A549 (cell line): ENCODE measurements around the gene COX4I1. TPM values are rescaled to one million over a fixed set of nuclear protein-coding genes. Genes with fewer than 3 reads are reported as not detected.
A peak's percentile ranks its signal among the peaks of the same experiment; 100 is the strongest.

Source experiments
- ATAC-seq, 2 experiments: fragments of 200-7000 bp in 1 of 2; fragments of >200 bp in 1 of 2; cut with Nextera tagmentation in 1 of 2; cut with Tn5 transposase in 1 of 2; 3 replicates each; pipeline versions ENCODE4 v1.8.0 to v1.9.1; 2018 to 2020; ENCODE audit warnings: mild to moderate bottlenecking in 1 of 2, moderate library complexity in 1 of 2
- CTCF ChIA-PET: fragments of 300-600 bp; sonication (Branson Sonifier 250); formaldehyde crosslinking; extraction: SDS; loops from one replicate; lab custom pipeline; 2021; ENCODE audit warnings: antibody characterized with exemption, inconsistent platforms; lab: Yijun Ruan, JAX
- POLR2A ChIA-PET: fragments of 350-600 bp; formaldehyde crosslinking; extraction: SDS; loops from one replicate; lab custom pipeline; 2021; ENCODE audit warnings: antibody characterized with exemption, inconsistent platforms; lab: Yijun Ruan, JAX
- DNase-seq, 2 experiments: peaks; one replicate each; pipeline versions ENCODE4 v3.0.0 to v3.0.0-alpha.2; 2011 to 2016; ENCODE audit warnings: low read depth in 1 of 2, low spot score in 1 of 2
- FAIRE-seq: peaks from 2 replicates; lab custom pipeline; 2011; peaks lifted over from hg19 to GRCh38; lab: Jason Lieb, UNC
- H3K27ac ChIP-seq, 2 experiments: fragments of >200 bp; sonication (Bioruptor Twin); formaldehyde crosslinking; 3 replicates each; pipeline ENCODE4 v1.5.1; 2016 to 2017
- H3K4me1 ChIP-seq: fragments of >200 bp; sonication (Bioruptor Twin); formaldehyde crosslinking; 3 replicates; pipeline ENCODE4 v1.6.1; 2016
- H3K4me2 ChIP-seq: fragments of >200 bp; sonication (Bioruptor Twin); formaldehyde crosslinking; 3 replicates; pipeline ENCODE4 v1.6.1; 2016
- H3K4me3 ChIP-seq: fragments of >200 bp; sonication (Bioruptor Twin); formaldehyde crosslinking; 3 replicates; pipeline ENCODE4 v1.5.1; 2016
- H3K9me3 ChIP-seq: fragments of >200 bp; sonication (Bioruptor Twin); formaldehyde crosslinking; 3 replicates; pipeline ENCODE4 v1.6.1; 2016
- ATOH8 ChIP-seq: fragments of 250-450 bp; sonication (Bioruptor Pico); IDR thresholded peaks from 2 replicates; pipeline ENCODE4 v1.5.0; 2020; ENCODE audit warnings: low read depth, mild to moderate bottlenecking, moderate library complexity
- CBX2 ChIP-seq: fragments of 200-600 bp; sonication (generic); IDR thresholded peaks from 2 replicates; pipeline ENCODE4 v1.6.1; 2016; ENCODE audit warnings: low read depth, mild to moderate bottlenecking, borderline replicate concordance
- CHD2 ChIP-seq: fragments of 150-350 bp; IDR thresholded peaks from 2 replicates; pipeline ENCODE4 v1.6.1; 2014; ENCODE audit warnings: low read length; ENCODE audit not compliant: partially characterized antibody
- CHD4 ChIP-seq: fragments of 200-600 bp; sonication (generic); IDR thresholded peaks from 2 replicates; pipeline ENCODE4 v1.6.1; 2016; ENCODE audit warnings: antibody characterized with exemption, mild to moderate bottlenecking, borderline replicate concordance
- CTCF ChIP-seq: fragments of >200 bp; sonication (Bioruptor Twin); formaldehyde crosslinking; IDR thresholded peaks from 3 replicates; pipeline ENCODE4 v1.5.1; 2016
- EHMT2 ChIP-seq: fragments of 200-600 bp; sonication (generic); IDR thresholded peaks from 2 replicates; pipeline ENCODE4 v1.6.1; 2016; ENCODE audit warnings: antibody characterized with exemption, low read depth, mild to moderate bottlenecking, moderate library complexity
- FOSB ChIP-seq: fragments of 250-450 bp; sonication (Bioruptor Pico); IDR thresholded peaks from 2 replicates; pipeline ENCODE4 v1.5.0; 2020; ENCODE audit warnings: mild to moderate bottlenecking, moderate library complexity
- HDAC2 ChIP-seq: fragments of 200-600 bp; sonication (generic); IDR thresholded peaks from 2 replicates; pipeline ENCODE4 v1.6.1; 2016
- HOXB5 ChIP-seq: fragments of 250-450 bp; sonication (Bioruptor Pico); IDR thresholded peaks from 2 replicates; pipeline ENCODE4 v1.5.0; 2020; ENCODE audit warnings: mild to moderate bottlenecking, moderate library complexity
- JUN ChIP-seq, 2 experiments: fragments of >200 bp; sonication (Bioruptor Twin); formaldehyde crosslinking; IDR thresholded peaks; 2 replicates in 1 of 2; 3 replicates in 1 of 2; pipeline ENCODE4 v1.6.1; 2016 to 2017
- JUNB ChIP-seq: fragments of >200 bp; sonication (Bioruptor Twin); formaldehyde crosslinking; IDR thresholded peaks from 2 replicates; pipeline ENCODE4 v1.6.1; 2016
- KDM1A ChIP-seq: fragments of 200-600 bp; sonication (generic); IDR thresholded peaks from 2 replicates; pipeline ENCODE4 v1.6.1; 2016; ENCODE audit warnings: low read depth, mild to moderate bottlenecking
- NFE2L2 ChIP-seq: fragments of 150-350 bp; conservative IDR thresholded peaks from 2 replicates; pipeline ENCODE4 v1.6.1; 2014; ENCODE audit warnings: low read length
- POLR2A ChIP-seq: IDR thresholded peaks from 2 replicates; pipeline ENCODE4 v1.6.1; 2012; ENCODE audit warnings: mild to moderate bottlenecking, low read length
- RCOR1 ChIP-seq: fragments of 150-350 bp; IDR thresholded peaks from 2 replicates; pipeline ENCODE4 v1.6.1; 2014; ENCODE audit warnings: antibody characterized with exemption, low read length, low read depth
- SMC3 ChIP-seq: fragments of >200 bp; sonication (Bioruptor Twin); formaldehyde crosslinking; IDR thresholded peaks from 3 replicates; pipeline ENCODE4 v1.6.1; 2018; ENCODE audit warnings: inconsistent platforms
- USF2 ChIP-seq: fragments of 450-650 bp; IDR thresholded peaks from 2 replicates; pipeline ENCODE4 v1.6.1; 2014; ENCODE audit warnings: antibody characterized with exemption
- WGBS: methylation state at CpG from one replicate; pipeline ENCODE4 v1.1.6; 2017; ENCODE audit errors: missing lambda C conversion rate; 5-methylcytosine and 5-hydroxymethylcytosine counted together
- polyA plus RNA-seq, 4 experiments: library from polyadenylated mRNA; depleted of rRNA in 3 of 4; stranded (reverse); fragments of >200 nt; fragmentation: RNase III in 1 of 4; extraction: RNeasy Plus Mini Kit Qiagen cat#74134 plus additional on column Dnase treatment in 1 of 4; gene quantifications; 2 replicates in 3 of 4; 3 replicates in 1 of 4; pipeline ENCODE4 v1.2.3, GENCODE V29; 2011 to 2017
- TF ChIP-seq, protein P1 (sequence below): fragments of 250-450 bp; sonication (Bioruptor Pico); IDR thresholded peaks from 2 replicates; pipeline ENCODE4 v1.5.0; 2021; ENCODE audit warnings: mild to moderate bottlenecking, moderate library complexity, borderline replicate concordance
- TF ChIP-seq, protein P2 (sequence below): fragments of 150-350 bp; IDR thresholded peaks from 2 replicates; pipeline ENCODE4 v1.6.1; 2014; ENCODE audit warnings: low read depth, mild to moderate bottlenecking, low read length

Gene COX4I1
- polyA plus RNA-seq, 2 of the 4 experiments (the other 2 are of a cell fraction): 783 to 929 TPM

GRCh38 chr16:85768199-85768598 is 31.3 kb upstream of the COX4I1 start:
- ChIA-PET POLR2A (no interaction called here), CTCF (interaction anchor here (0.7 to 1.8 kb wide), 5 partner anchors 8 to 681 kb away, joined by 3 to 6 read pairs (median 5); no protein-coding TSS in a partner anchor)
- FAIRE-seq (no peak), DNase-seq (no peak), ATAC-seq (peak; percentile 24 to 34)
- peak overlapping the region; percentile 85 to 98 for H3K27ac ChIP-seq
- TF ChIP-seq ATOH8 (0 out of 2 replicates have a peak, but pooled peaks have one; percentile 25), USF2 (no peak), JUN (IDR thresholded peaks at IDR 0.05) (0 out of 5 replicates have a peak, but pooled peaks of 1 of the 2 experiments have one; percentile 11)
- no peaks in the 10 kb centered on the region for H3K9me3 ChIP-seq
- WGBS: 63% methylated on average over 2 of the region's 2 CpGs
- no peak overlapping the region for H3K4me3 ChIP-seq
- H3K4me1 ChIP-seq: peaks cover 17% of the 10 kb centered on the region
- peak overlapping the region; percentile 73 for H3K4me2 ChIP-seq

DNA sequence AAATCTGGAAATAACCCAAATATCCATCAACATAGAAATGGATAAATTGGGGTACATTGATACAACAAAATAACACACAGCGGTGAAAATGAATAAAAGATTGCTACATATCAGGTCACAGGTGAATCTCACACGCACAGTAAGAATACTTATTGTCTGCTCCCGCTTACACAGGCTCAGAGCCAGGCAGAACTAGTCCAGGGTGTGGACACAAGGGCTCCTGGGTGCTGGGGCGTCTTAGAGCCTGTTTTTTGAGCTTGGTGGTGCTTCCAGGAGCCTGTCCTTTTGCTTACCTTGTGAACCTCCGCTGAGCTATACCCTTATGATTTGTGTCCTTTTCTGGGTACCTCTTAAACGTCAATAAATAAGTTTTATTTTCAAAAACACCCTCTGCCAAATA is 28.8 kb upstream of the COX4I1 start:
- WGBS: 95% methylated on average over 6 of the region's 6 CpGs
- TF ChIP-seq POLR2A (no peak), RCOR1 (no peak), CBX2 (no peak), CTCF (no peak), NFE2L2 (no peak), ATOH8 (no peak), FOSB (CRISPR knock-in tag) (no peak), HOXB5 (CRISPR knock-in tag) (no peak), SMC3 (no peak), HDAC2 (no peak), KDM1A (no peak), EHMT2 (no peak), CHD2 (no peak), JUNB (no peak), CHD4 (no peak)
- TF ChIP-seq, protein P1, sequence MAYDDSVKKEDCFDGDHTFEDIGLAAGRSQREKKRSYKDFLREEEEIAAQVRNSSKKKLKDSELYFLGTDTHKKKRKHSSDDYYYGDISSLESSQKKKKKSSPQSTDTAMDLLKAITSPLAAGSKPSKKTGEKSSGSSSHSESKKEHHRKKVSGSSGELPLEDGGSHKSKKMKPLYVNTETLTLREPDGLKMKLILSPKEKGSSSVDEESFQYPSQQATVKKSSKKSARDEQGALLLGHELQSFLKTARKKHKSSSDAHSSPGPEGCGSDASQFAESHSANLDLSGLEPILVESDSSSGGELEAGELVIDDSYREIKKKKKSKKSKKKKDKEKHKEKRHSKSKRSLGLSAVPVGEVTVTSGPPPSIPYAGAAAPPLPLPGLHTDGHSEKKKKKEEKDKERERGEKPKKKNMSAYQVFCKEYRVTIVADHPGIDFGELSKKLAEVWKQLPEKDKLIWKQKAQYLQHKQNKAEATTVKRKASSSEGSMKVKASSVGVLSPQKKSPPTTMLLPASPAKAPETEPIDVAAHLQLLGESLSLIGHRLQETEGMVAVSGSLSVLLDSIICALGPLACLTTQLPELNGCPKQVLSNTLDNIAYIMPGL (CRISPR knock-in tag): no peak
- TF ChIP-seq, protein P2, sequence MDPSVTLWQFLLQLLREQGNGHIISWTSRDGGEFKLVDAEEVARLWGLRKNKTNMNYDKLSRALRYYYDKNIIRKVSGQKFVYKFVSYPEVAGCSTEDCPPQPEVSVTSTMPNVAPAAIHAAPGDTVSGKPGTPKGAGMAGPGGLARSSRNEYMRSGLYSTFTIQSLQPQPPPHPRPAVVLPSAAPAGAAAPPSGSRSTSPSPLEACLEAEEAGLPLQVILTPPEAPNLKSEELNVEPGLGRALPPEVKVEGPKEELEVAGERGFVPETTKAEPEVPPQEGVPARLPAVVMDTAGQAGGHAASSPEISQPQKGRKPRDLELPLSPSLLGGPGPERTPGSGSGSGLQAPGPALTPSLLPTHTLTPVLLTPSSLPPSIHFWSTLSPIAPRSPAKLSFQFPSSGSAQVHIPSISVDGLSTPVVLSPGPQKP: no peak
- TF ChIP-seq, all 56 proteins: peak for 0
- DNase-seq: no peak
- Histone ChIP-seq H3K27ac (no peak overlapping the region), H3K9me3 (no peaks in the 10 kb centered on the region), H3K4me2 (no peak overlapping the region), H3K4me1 (peaks cover 17% of the 10 kb centered on the region), H3K4me3 (no peak overlapping the region)
- no peak for FAIRE-seq
- no peak for ATAC-seq
- CTCF ChIA-PET: interaction anchor here (2.6 to 3.2 kb wide), 2 partner anchors 11 to 13 kb away, joined by 5 to 14 read pairs; no protein-coding TSS in a partner anchor
- POLR2A ChIA-PET: no interaction called here
